B cell (primary cell): ENCODE measurements around the gene CYP2W1. TPM values are rescaled to one million over a fixed set of nuclear protein-coding genes. Genes with fewer than 3 reads are reported as not detected.

Experiments
- ATAC-seq: fragments of 200-7000 bp; cut with Tn5 transposase; one replicate; pipeline ENCODE4 v1.10.0; 2021; ENCODE audit warnings: low read depth, mild to moderate bottlenecking, moderate number of reproducible peaks, moderate library complexity
- CTCF ChIA-PET: fragments of 350-600 bp; sonication (Branson Sonifier 250); formaldehyde crosslinking; loops from one replicate; lab custom pipeline; 2021; ENCODE audit warnings: antibody characterized with exemption, inconsistent platforms; lab: Charles Lee
- POLR2A ChIA-PET: fragments of 350-600 bp; sonication (Branson Sonifier 250); formaldehyde crosslinking; loops from one replicate; lab custom pipeline; 2021; ENCODE audit warnings: antibody characterized with exemption; lab: Charles Lee
- DNase-seq: peaks from one replicate; pipeline ENCODE4 v3.0.0; 2013
- H2AFZ ChIP-seq: 2 replicates; pipeline ENCODE4 v1.6.1; 2012; ENCODE audit warnings: mild to moderate bottlenecking, low read depth, low read length; ENCODE audit not compliant: insufficient read depth, poor library complexity, severe bottlenecking
- H3K27ac ChIP-seq, 2 donors: 1 replicate in 1 of 2; 2 replicates in 1 of 2; pipeline ENCODE4 v1.5.1; 2012 to 2013; ENCODE audit warnings: low read length in 2 of 2, mild to moderate bottlenecking in 2 of 2, moderate library complexity in 1 of 2
- H3K27me3 ChIP-seq, 4 experiments: fragments of 200-600 bp in 1 of 4; sonication (generic) in 1 of 4; replicated peaks in 1 of 4; 1 replicate in 2 of 4; 2 replicates in 2 of 4; pipeline versions ENCODE4 v1.6.1 to v1.7.0; 2013 to 2016; ENCODE audit warnings: low read length in 3 of 4, mild to moderate bottlenecking in 2 of 4, mixed read lengths in 1 of 4, moderate library complexity in 1 of 4; ENCODE audit not compliant: insufficient read depth in 4 of 4, control insufficient read depth in 3 of 4; ENCODE audit errors: control extremely low read depth in 1 of 4
- H3K36me3 ChIP-seq, 2 experiments: replicated peaks in 1 of 2; 1 replicate in 1 of 2; 2 replicates in 1 of 2; pipeline versions ENCODE4 v1.6.1 to v1.7.1; 2013; ENCODE audit warnings: low read length in 1 of 2; ENCODE audit not compliant: insufficient read depth in 2 of 2, control insufficient read depth in 1 of 2; ENCODE audit errors: control extremely low read depth in 1 of 2, extremely low read depth in 1 of 2
- H3K4me1 ChIP-seq, 2 donors: fragments of 200-600 bp in 1 of 2; sonication (generic) in 1 of 2; 1 replicate in 1 of 2; 2 replicates in 1 of 2; pipeline versions ENCODE4 v1.5.1 to v1.6.1; 2013 to 2017; ENCODE audit warnings: low read length in 2 of 2; ENCODE audit not compliant: control insufficient read depth in 2 of 2, insufficient read depth in 2 of 2
- H3K4me2 ChIP-seq: replicated peaks from 2 replicates; pipeline ENCODE3; 2012; ENCODE audit warnings: mild to moderate bottlenecking, low read depth, low read length; ENCODE audit not compliant: poor library complexity, severe bottlenecking
- H3K4me3 ChIP-seq, 5 experiments: fragments of 200-600 bp in 1 of 5; sonication (generic) in 1 of 5; 1 replicate in 3 of 5; 2 replicates in 2 of 5; pipeline versions ENCODE4 v1.5.1 to v1.7.0; 2011 to 2016; ENCODE audit warnings: low read length in 4 of 5, mild to moderate bottlenecking in 4 of 5, low read depth in 2 of 5, control low read depth in 1 of 5, moderate library complexity in 1 of 5; ENCODE audit not compliant: insufficient read depth in 1 of 5; ENCODE audit errors: control extremely low read depth in 1 of 5, extremely low read depth in 1 of 5
- H3K79me2 ChIP-seq: fragments of 200-600 bp; sonication (generic); one replicate; pipeline ENCODE4 v1.6.0; 2016; ENCODE audit warnings: low read length; ENCODE audit not compliant: control insufficient read depth, insufficient read depth
- H3K9ac ChIP-seq: fragments of 200-600 bp; sonication (generic); 2 replicates; pipeline ENCODE4 v1.6.1; 2017; ENCODE audit warnings: mild to moderate bottlenecking, low read length, moderate library complexity
- H3K9me3 ChIP-seq, 3 donors: one replicate each; pipeline versions ENCODE4 v1.6.1 to v1.7.1; 2013; ENCODE audit warnings: low read length in 2 of 3; ENCODE audit not compliant: control insufficient read depth in 2 of 3, insufficient read depth in 1 of 3; ENCODE audit errors: control extremely low read depth in 1 of 3
- H4K20me1 ChIP-seq: 2 replicates; pipeline ENCODE4 v1.6.0; 2012; ENCODE audit warnings: mild to moderate bottlenecking, low read length; ENCODE audit not compliant: insufficient read depth, control insufficient read depth, poor library complexity, severe bottlenecking
- H3K27ac Mint-ChIP-seq: one replicate; pipeline ENCODE4 v1.8.0; 2021; ENCODE audit warnings: mixed read lengths
- H3K27me3 Mint-ChIP-seq: one replicate; pipeline ENCODE4 v1.8.0; 2021; ENCODE audit warnings: mixed read lengths
- H3K4me1 Mint-ChIP-seq: one replicate; pipeline ENCODE4 v1.8.0; 2021; ENCODE audit warnings: mixed read lengths
- H3K4me3 Mint-ChIP-seq: one replicate; pipeline ENCODE4 v1.8.0; 2021; ENCODE audit warnings: mixed read lengths
- H3K9me3 Mint-ChIP-seq: one replicate; pipeline ENCODE4 v1.8.0; 2022; ENCODE audit warnings: mixed read lengths; ENCODE audit not compliant: insufficient read depth
- CTCF ChIP-seq: fragments of 200-600 bp; IDR thresholded peaks from one replicate; pipeline ENCODE4 v1.8.0; 2022; ENCODE audit warnings: antibody characterized with exemption, mild to moderate bottlenecking
- EZH2 ChIP-seq: IDR thresholded peaks from 2 replicates; pipeline ENCODE4 v1.6.1; 2012; ENCODE audit warnings: borderline replicate concordance, low read depth, mild to moderate bottlenecking, moderate library complexity, low read length; ENCODE audit not compliant: insufficient read depth, poor library complexity, severe bottlenecking
- WGBS: methylation state at CpG from one replicate; pipeline ENCODE4 v1.1.5; 2013; ENCODE audit warnings: missing lambda C conversion rate; ENCODE audit not compliant: insufficient coverage; 5-methylcytosine and 5-hydroxymethylcytosine counted together
- intact Hi-C: fragments of 100-400 bp; cut with micrococcal nuclease; formaldehyde crosslinking; loops from one replicate; pipeline ENCODE4 v1.10.0; 2022
- polyA plus RNA-seq: library from polyadenylated mRNA; depleted of rRNA; stranded (reverse); fragments of >200 nt; gene quantifications from 2 replicates; pipeline ENCODE4 v1.2.3, GENCODE V29; 2012
- total RNA-seq, 2 donors: library from RNA; stranded (reverse); fragments of 120-200 nt in 1 of 2; gene quantifications; 1 replicate in 1 of 2; 2 replicates in 1 of 2; pipeline versions ENCODE4 v1.2.3 to v1.2.4, GENCODE V29; 2013 to 2022

Gene CYP2W1
- total and polyA plus RNA-seq, 2 donors (not counting 1 experiment from before 2014, with no cell fraction given): not detected

- intact Hi-C loops: loop anchor here (10.0 kb wide), 1 partner anchor 186 kb away; no protein-coding TSS in a partner anchor
- Histone ChIP-seq H3K9ac (no peak overlapping the region), H3K36me3 (peaks cover 4 to 60% of the 10 kb centered on the region in 2 experiments), H3K4me2 (no peak overlapping the region), H3K4me1 (peaks cover 15 to 21% of the 10 kb centered on the region in 2 donors), H3K27ac (no peak overlapping the region), H3K79me2 (peaks cover 58% of the 10 kb centered on the region), H2AFZ (no peak overlapping the region), H3K27me3 (no peaks in the 10 kb centered on the region), H3K9me3 (peaks cover 0 to 3% (median 0%) of the 10 kb centered on the region in 3 donors), H4K20me1 (peaks cover 88% of the 10 kb centered on the region), H3K4me3 (no peak overlapping the region)
- ChIA-PET POLR2A (interaction anchor here (0.7 kb wide), 1 partner anchor 24 kb away, joined by 3 read pairs; no protein-coding TSS in a partner anchor), CTCF (interaction anchor here (1.7 kb wide), 1 partner anchor 205 kb away, joined by 4 read pairs; no protein-coding TSS in a partner anchor)
- no peak for ATAC-seq
- DNase-seq: no peak
- Mint-ChIP-seq H3K27ac (no peak overlapping the region), H3K4me3 (no peak overlapping the region), H3K27me3 (no peaks in the 10 kb centered on the region), H3K9me3 (no peaks in the 10 kb centered on the region), H3K4me1 (peaks cover 30% of the 10 kb centered on the region)
- 91% methylated on average over 4 of the region's 6 CpGs for WGBS
- TF ChIP-seq CTCF: no peak
- TF ChIP-seq EZH2: no peak
Observed at GRCh38 chr7:970744-971143, 12.2 kb upstream of the CYP2W1 start.

GRCh38 chr7:972110-972509 is 10.9 kb upstream of the CYP2W1 start:
- H2AFZ ChIP-seq: no peak overlapping the region
- peaks cover 0 to 4% (median 0%) of the 10 kb centered on the region in 3 donors for H3K9me3 ChIP-seq
- no peak for TF ChIP-seq CTCF
- no peak for TF ChIP-seq EZH2
- no peaks in the 10 kb centered on the region for H3K27me3 ChIP-seq
- no peak overlapping the region for H3K4me2 ChIP-seq
- CTCF ChIA-PET: interaction anchor here (1.3 to 2.9 kb wide), 4 partner anchors 20 to 204 kb away, joined by 4 to 14 read pairs (median 4); no protein-coding TSS in a partner anchor
- POLR2A ChIA-PET: no interaction called here
- intact Hi-C loops: loop anchor here (10.0 kb wide), 1 partner anchor 187 kb away; no protein-coding TSS in a partner anchor
- no peak overlapping the region for H3K27ac ChIP-seq
- H3K9ac ChIP-seq: no peak overlapping the region
- H3K79me2 ChIP-seq: peaks cover 58% of the 10 kb centered on the region
- peaks cover 80% of the 10 kb centered on the region for H4K20me1 ChIP-seq
- Mint-ChIP-seq H3K27ac (no peak overlapping the region), H3K9me3 (no peaks in the 10 kb centered on the region), H3K4me3 (no peak overlapping the region), H3K4me1 (peaks cover 26% of the 10 kb centered on the region), H3K27me3 (no peaks in the 10 kb centered on the region)
- H3K36me3 ChIP-seq: peaks cover 4 to 52% of the 10 kb centered on the region in 2 experiments
- ATAC-seq: no peak
- peaks cover 16 to 22% of the 10 kb centered on the region in 2 donors for H3K4me1 ChIP-seq
- no peak for DNase-seq
- WGBS: 96% methylated on average over 10 of the region's 12 CpGs
- no peak overlapping the region for H3K4me3 ChIP-seq
